Measurements from ENCODE around the gene ANKRD1.

Gene ANKRD1

GRCh38 chr10:90920986-90921666 is at the start of gene ANKRD1:
TSS of gene ANKRD1 (minus strand) at chr10:90921087. CDS start at chr10:90921027, 60 bp downstream.
- no peak within 1 kb of the TSS for H3K27ac ChIP-seq
- peak; percentile 84 for DNase-seq (ENCODE audit: low spot score)
- POLR2A ChIA-PET (ENCODE audit: low non-redundant PET), result no interaction called here
- no peak for TF ChIP-seq CTCF (conservative IDR thresholded peaks at IDR 0.05; ENCODE audit: low read depth)
- CTCF ChIA-PET, result interaction anchor here (0.6 to 0.8 kb wide), 2 partner anchors 9 to 1285 kb away, joined by 4 to 5 read pairs; no protein-coding TSS in a partner anchor

GRCh38 chr10:90969947-90970673 is 49.2 kb upstream of the ANKRD1 start:
- POLR2A ChIA-PET (ENCODE audit: low non-redundant PET), result no interaction called here
- H3K27ac ChIP-seq, result no peak overlapping the region
- peak; percentile 21 for DNase-seq (ENCODE audit: low spot score)
- CTCF ChIA-PET, result interaction anchor here (0.6 to 1.5 kb wide), 3 partner anchors 36 to 59 kb away, joined by 3 to 4 read pairs (median 4); no protein-coding TSS in a partner anchor
- no peak for TF ChIP-seq CTCF (conservative IDR thresholded peaks at IDR 0.05; ENCODE audit: low read depth)

GRCh38 chr10:90969121-90969534 is 48.2 kb upstream of the ANKRD1 start:
- no peak for TF ChIP-seq CTCF (conservative IDR thresholded peaks at IDR 0.05; ENCODE audit: low read depth)
- CTCF ChIA-PET, result interaction anchor here (1.3 kb wide), 1 partner anchor 37 kb away, joined by 3 read pairs; no protein-coding TSS in a partner anchor
- H3K27ac ChIP-seq, result no peak overlapping the region
- POLR2A ChIA-PET (ENCODE audit: low non-redundant PET), result no interaction called here
- no peak for DNase-seq (ENCODE audit: low spot score)

- no peak overlapping the region for H3K27ac ChIP-seq
- POLR2A ChIA-PET (ENCODE audit: low non-redundant PET), result no interaction called here
- DNase-seq (ENCODE audit: low spot score), result peak; percentile 72
- CTCF ChIA-PET, result no interaction called here
- no peak for TF ChIP-seq CTCF (conservative IDR thresholded peaks at IDR 0.05; ENCODE audit: low read depth)
Observed at GRCh38 chr10:90968328-90969081, 47.6 kb upstream of the ANKRD1 start.

GRCh38 chr10:90967865-90968264 is 47.0 kb upstream of the ANKRD1 start:
- POLR2A ChIA-PET (ENCODE audit: low non-redundant PET), result no interaction called here
- TF ChIP-seq CTCF (conservative IDR thresholded peaks at IDR 0.05; ENCODE audit: low read depth), result no peak
- DNase-seq (ENCODE audit: low spot score), result no peak
- CTCF ChIA-PET, result no interaction called here
- no peak overlapping the region for H3K27ac ChIP-seq

- ChIA-PET CTCF (interaction anchor here (0.6 to 1.7 kb wide), 2 partner anchors 15 to 54 kb away, joined by 4 to 5 read pairs; no protein-coding TSS in a partner anchor), POLR2A (ENCODE audit: low non-redundant PET) (no interaction called here)
- TF ChIP-seq CTCF (conservative IDR thresholded peaks at IDR 0.05; ENCODE audit: low read depth), result no peak
- H3K27ac ChIP-seq, result no peak overlapping the region
- no peak for DNase-seq (ENCODE audit: low spot score)
Observed at GRCh38 chr10:90966146-90966545, 45.3 kb upstream of the ANKRD1 start.

Measured in RWPE1 (cell line).